HCT116 (cell line): ENCODE data around the gene P2RX7.

Source experiments
- CTCF ChIP-seq, 3 experiments: fragments of 200-600 bp in 1 of 3; sonication (generic) in 1 of 3; IDR thresholded peaks in 2 of 3; conservative IDR thresholded peaks in 1 of 3; 2 replicates each; pipeline ENCODE4 v1.5.1; 2012 to 2017; ENCODE audit warnings: low read depth in 2 of 3, low read length in 2 of 3, antibody characterized with exemption in 1 of 3, borderline replicate concordance in 1 of 3, control low read depth in 1 of 3, mild to moderate bottlenecking in 1 of 3, mixed read lengths in 1 of 3, mixed run types in 1 of 3, moderate library complexity in 1 of 3; ENCODE audit not compliant: insufficient read depth in 1 of 3
- EGR1 ChIP-seq: IDR thresholded peaks from 2 replicates; pipeline ENCODE4 v1.6.1; 2012; ENCODE audit warnings: low read depth

- TF ChIP-seq CTCF (IDR thresholded peaks at IDR 0.05 in 2 of 3, conservative IDR thresholded peaks at IDR 0.05 in 1 of 3; ENCODE audit: borderline replicate concordance in 1 of 3, insufficient read depth in 1 of 3, low read depth in 2 of 3, low read length in 2 of 3) (no peak), EGR1 (no peak)
These were observed 25.0 kb upstream of the P2RX7 start for GRCh38 chr12:121107681-121108080.
